ENCODE measurements around the gene DTL.

GRCh38 chr1:212110617-212111016 lies 75.1 kb downstream of the DTL start:
- TF ChIP-seq CTCF (IDR thresholded peaks at IDR 0.05) (no peak), RAD21 (IDR thresholded peaks at IDR 0.05; ENCODE audit: low read length) (no peak), TAF1 (IDR thresholded peaks at IDR 0.05; ENCODE audit: borderline replicate concordance, low read depth, low read length) (no peak), USF2 (IDR thresholded peaks at IDR 0.05; ENCODE audit: borderline replicate concordance, low read depth, low read length) (no peak), RXRA (IDR thresholded peaks at IDR 0.05; ENCODE audit: borderline replicate concordance, low read depth) (no peak), POLR2AphosphoS5 (IDR thresholded peaks at IDR 0.05; ENCODE audit: low read depth, low read length) (no peak)

Measured in SK-N-SH (cell line).